IMR-90 (cell line): ENCODE data around the gene PLA2G4B. TPM values are rescaled to one million over a fixed set of nuclear protein-coding genes. Genes with fewer than 3 reads are reported as not detected.

Experiments used
- ATAC-seq: fragments of 200-7000 bp; cut with Tn5 transposase; 2 replicates; pipeline ENCODE4 v1.9.1; 2020; ENCODE audit warnings: low read depth, mild to moderate bottlenecking, moderate library complexity
- BruUV-seq: library from RNA; stranded (reverse); fragments of 400-500 nt; replicated peaks from 2 replicates; lab custom pipeline; 2021; lab: Mats Ljungman, UMichigan
- CTCF ChIA-PET: fragments of 300-600 bp; formaldehyde crosslinking; extraction: SDS; loops from one replicate; lab custom pipeline; 2021; ENCODE audit warnings: antibody characterized with exemption; lab: Yijun Ruan, JAX
- POLR2A ChIA-PET: fragments of 300-600 bp; sonication (Branson Sonifier 250); formaldehyde crosslinking; loops from one replicate; lab custom pipeline; 2022; ENCODE audit warnings: antibody characterized with exemption; ENCODE audit not compliant: unreplicated experiment; lab: Charles Lee
- DNase-seq: peaks from one replicate; pipeline ENCODE4 v3.0.0; 2013
- H2AFZ ChIP-seq: replicated peaks from 2 replicates; pipeline ENCODE3; 2013; ENCODE audit warnings: low read length, mild to moderate bottlenecking; ENCODE audit not compliant: poor library complexity
- H2AK5ac ChIP-seq: 2 replicates; pipeline ENCODE4 v1.6.1; 2013; ENCODE audit warnings: low read depth, low read length, inconsistent platforms
- H2AK9ac ChIP-seq: replicated peaks from 2 replicates; pipeline ENCODE3; 2013; ENCODE audit warnings: mild to moderate bottlenecking, low read depth, low read length, moderate library complexity; ENCODE audit not compliant: poor library complexity
- H2BK120ac ChIP-seq: 2 replicates; pipeline ENCODE4 v1.6.1; 2013; ENCODE audit warnings: low read depth, low read length, inconsistent platforms
- H2BK15ac ChIP-seq: 3 replicates; pipeline ENCODE4 v1.6.1; 2013; ENCODE audit warnings: low read depth, low read length, inconsistent platforms
- H2BK20ac ChIP-seq: 2 replicates; pipeline ENCODE4 v1.6.1; 2013; ENCODE audit warnings: low read depth, mild to moderate bottlenecking, inconsistent platforms, low read length, moderate library complexity
- H2BK5ac ChIP-seq: 2 replicates; pipeline ENCODE4 v1.6.1; 2013; ENCODE audit warnings: mild to moderate bottlenecking, low read depth, low read length, inconsistent platforms; ENCODE audit not compliant: poor library complexity, severe bottlenecking
- H3K14ac ChIP-seq: replicated peaks from 2 replicates; pipeline ENCODE4 v1.6.1; 2013; ENCODE audit warnings: low read depth, low read length, inconsistent platforms
- H3K18ac ChIP-seq: 2 replicates; pipeline ENCODE4 v1.6.1; 2013; ENCODE audit warnings: low read depth, low read length, control low read depth
- H3K23ac ChIP-seq: 2 replicates; pipeline ENCODE4 v1.6.1; 2013; ENCODE audit warnings: low read depth, low read length, inconsistent platforms
- H3K27ac ChIP-seq: 2 replicates; pipeline ENCODE4 v1.5.1; 2013; ENCODE audit warnings: mild to moderate bottlenecking, control low read depth, low read length; ENCODE audit not compliant: insufficient read depth
- H3K27me3 ChIP-seq: 2 replicates; pipeline ENCODE4 v1.6.1; 2013; ENCODE audit warnings: low read length; ENCODE audit not compliant: control insufficient read depth, insufficient read depth
- H3K36me3 ChIP-seq: 2 replicates; pipeline ENCODE4 v1.6.1; 2013; ENCODE audit warnings: low read length, mixed read lengths; ENCODE audit not compliant: control insufficient read depth, insufficient read depth
- H3K4ac ChIP-seq: 2 replicates; pipeline ENCODE4 v1.6.1; 2013; ENCODE audit warnings: low read depth, low read length, inconsistent platforms
- H3K4me1 ChIP-seq: 2 replicates; pipeline ENCODE4 v1.6.1; 2013; ENCODE audit warnings: low read length, mixed read lengths; ENCODE audit not compliant: control insufficient read depth, insufficient read depth
- H3K4me2 ChIP-seq: 2 replicates; pipeline ENCODE4 v1.6.1; 2013; ENCODE audit warnings: low read depth, mild to moderate bottlenecking, control low read depth, low read length, moderate library complexity
- H3K4me3 ChIP-seq: 2 replicates; pipeline ENCODE4 v1.5.1; 2013; ENCODE audit warnings: low read depth, mild to moderate bottlenecking, control low read depth, low read length, moderate library complexity; ENCODE audit not compliant: insufficient read depth
- H3K56ac ChIP-seq: 2 replicates; pipeline ENCODE4 v1.6.1; 2013; ENCODE audit warnings: low read length, inconsistent platforms; ENCODE audit not compliant: insufficient read depth; ENCODE audit errors: extremely low read depth
- H3K79me1 ChIP-seq, 2 experiments: 2 replicates each; pipeline ENCODE4 v1.6.1; 2013; ENCODE audit warnings: low read length in 2 of 2, inconsistent platforms in 1 of 2, low read depth in 1 of 2
- H3K9ac ChIP-seq: 2 replicates; pipeline ENCODE4 v1.6.1; 2013; ENCODE audit warnings: low read depth, low read length, control low read depth
- H3K9me1 ChIP-seq: 2 replicates; pipeline ENCODE4 v1.6.1; 2013; ENCODE audit warnings: low read length, inconsistent platforms; ENCODE audit not compliant: insufficient read depth
- H3K9me3 ChIP-seq: 2 replicates; pipeline ENCODE4 v1.6.1; 2013; ENCODE audit warnings: low read length; ENCODE audit not compliant: control insufficient read depth, insufficient read depth
- H4K20me1 ChIP-seq: 2 replicates; pipeline ENCODE4 v1.6.1; 2013; ENCODE audit warnings: low read length, inconsistent platforms; ENCODE audit not compliant: insufficient read depth
- H4K5ac ChIP-seq: 2 replicates; pipeline ENCODE4 v1.6.1; 2013; ENCODE audit warnings: mild to moderate bottlenecking, low read depth, low read length, control low read depth
- H4K8ac ChIP-seq, 2 experiments: 2 replicates each; pipeline ENCODE4 v1.6.1; 2013; ENCODE audit warnings: low read depth in 2 of 2, low read length in 2 of 2, control low read depth in 1 of 2, inconsistent platforms in 1 of 2
- H4K91ac ChIP-seq: 2 replicates; pipeline ENCODE4 v1.6.1; 2013; ENCODE audit warnings: low read depth, low read length, inconsistent platforms; ENCODE audit not compliant: insufficient read depth
- CEBPB ChIP-seq: IDR thresholded peaks from 2 replicates; pipeline ENCODE4 v1.6.1; 2012; ENCODE audit warnings: low read depth, low read length, improper control_type of control experiment
- CHD1 ChIP-seq: IDR thresholded peaks from 2 replicates; pipeline ENCODE4 v1.6.1; 2012; ENCODE audit warnings: low read depth, low read length, improper control_type of control experiment
- ELK1 ChIP-seq: fragments of 150-350 bp; IDR thresholded peaks from 2 replicates; pipeline ENCODE4 v1.6.1; 2016; ENCODE audit warnings: low read depth, mild to moderate bottlenecking, low read length, moderate library complexity, borderline replicate concordance
- FOS ChIP-seq: fragments of 150-350 bp; IDR thresholded peaks from 2 replicates; pipeline ENCODE4 v1.6.1; 2016; ENCODE audit warnings: low read depth, low read length
- MAFK ChIP-seq: IDR thresholded peaks from 2 replicates; pipeline ENCODE4 v1.6.1; 2012; ENCODE audit warnings: low read depth, low read length, improper control_type of control experiment
- MAZ ChIP-seq: IDR thresholded peaks from 2 replicates; pipeline ENCODE4 v1.6.1; 2012; ENCODE audit warnings: low read depth, mild to moderate bottlenecking, low read length, improper control_type of control experiment, moderate library complexity, borderline replicate concordance
- MXI1 ChIP-seq: IDR thresholded peaks from 2 replicates; pipeline ENCODE4 v1.6.1; 2012; ENCODE audit warnings: low read depth, mild to moderate bottlenecking, low read length, moderate library complexity, borderline replicate concordance
- NFE2L2 ChIP-seq: fragments of 150-350 bp; IDR thresholded peaks from 2 replicates; pipeline ENCODE4 v1.6.1; 2016; ENCODE audit warnings: low read depth, mild to moderate bottlenecking, low read length
- POLR2A ChIP-seq: IDR thresholded peaks from 2 replicates; pipeline ENCODE4 v1.6.1; 2012; ENCODE audit warnings: mild to moderate bottlenecking, low read depth, low read length
- RAD21 ChIP-seq: IDR thresholded peaks from 2 replicates; pipeline ENCODE4 v1.6.1; 2012; ENCODE audit warnings: low read length, improper control_type of control experiment
- RCOR1 ChIP-seq: IDR thresholded peaks from 2 replicates; pipeline ENCODE4 v1.6.1; 2012; ENCODE audit warnings: mild to moderate bottlenecking, low read length, improper control_type of control experiment; ENCODE audit not compliant: insufficient replicate concordance
- RFX5 ChIP-seq: IDR thresholded peaks from 2 replicates; pipeline ENCODE4 v1.8.0; 2012; ENCODE audit warnings: low read depth, mild to moderate bottlenecking, low read length, moderate library complexity
- SMC3 ChIP-seq: fragments of 150-350 bp; IDR thresholded peaks from 2 replicates; pipeline ENCODE4 v1.6.1; 2016; ENCODE audit warnings: low read depth, mild to moderate bottlenecking, antibody characterized with exemption, low read length, moderate library complexity
- USF2 ChIP-seq: fragments of 150-350 bp; IDR thresholded peaks from 2 replicates; pipeline ENCODE4 v1.6.1; 2017; ENCODE audit warnings: mild to moderate bottlenecking, antibody characterized with exemption, low read length, low read depth
- WGBS, 2 experiments: methylation state at CpG; one replicate each; pipeline versions ENCODE4 v1.1.5 to v1.1.7; 2013; ENCODE audit warnings: missing lambda C conversion rate in 2 of 2; ENCODE audit not compliant: insufficient read length in 1 of 2; ENCODE audit errors: extremely low coverage in 2 of 2; 5-methylcytosine and 5-hydroxymethylcytosine counted together
- dilution Hi-C: fragments of 300-500 bp; cut with HindIII; formaldehyde crosslinking; loops from one replicate; pipeline ENCODE4 v1.14.3; 2018; ENCODE audit warnings: low sequenced_read_pairs; ENCODE audit not compliant: unreplicated experiment
- in situ Hi-C: fragments of 300-500 bp; cut with MboI; formaldehyde crosslinking; loops from 3 replicates; pipeline ENCODE4 v1.14.3; 2019; ENCODE audit warnings: low sequenced_read_pairs, inconsistent platforms, mixed read lengths
- intact Hi-C: fragments of 100-400 bp; cut with micrococcal nuclease; formaldehyde crosslinking; loops from 2 replicates; pipeline ENCODE4 v1.10.0; 2022
- polyA plus RNA-seq, 3 experiments: library from polyadenylated mRNA; depleted of rRNA; stranded (reverse); fragments of >200 nt; gene quantifications; 2 replicates each; pipeline ENCODE4 v1.2.3, GENCODE V29; 2012; ENCODE audit warnings: low replicate concordance in 1 of 3
- total RNA-seq: library from RNA; depleted of rRNA; stranded (reverse); fragments of >200 nt; gene quantifications from 2 replicates; pipeline ENCODE4 v1.2.3, GENCODE V29; 2012

The PLA2G4B gene
- total and polyA plus RNA-seq, 2 of the 4 experiments (the other 2 are of a cell fraction) = 0.18 to 3.1 TPM

GRCh38 chr15:41809526-41810220 is 29.0 kb upstream of the PLA2G4B start:
- dilution Hi-C loops = no loop called here
- peak overlapping the region; percentile 35; the same call in 1 of the 2 replicates for H2BK120ac ChIP-seq
- no peak overlapping the region for H2BK5ac ChIP-seq
- no peak for DNase-seq
- CTCF ChIA-PET = interaction anchor here (0.9 to 4.5 kb wide), 4 partner anchors 7 to 36 kb away, joined by 3 to 54 read pairs (median 4); partner anchors contain the start of gene MAPKBP1
- H2AK5ac ChIP-seq = no peak overlapping the region
- intact Hi-C loops = loop anchor here (5.0 to 10.0 kb wide), 2 partner anchors 112 to 345 kb away; no protein-coding TSS in a partner anchor
- no peak overlapping the region for H3K56ac ChIP-seq
- 77% methylated on average over 4 of the region's 12 CpGs; no CpG with 5 or more reads in 1 of the 2 experiments for WGBS, 2 experiments
- ATAC-seq = no peak
- H3K4me1 ChIP-seq = peaks cover 3% of the 10 kb centered on the region
- no peaks in the 10 kb centered on the region for H3K27me3 ChIP-seq
- no peak overlapping the region for H3K4me2 ChIP-seq
- H3K18ac ChIP-seq = no peak overlapping the region
- no peak overlapping the region for H2BK20ac ChIP-seq
- peak overlapping the region; percentile 80 for H2AK9ac ChIP-seq
- H4K20me1 ChIP-seq = peaks cover 13% of the 10 kb centered on the region; the same call in 1 of the 2 replicates
- POLR2A ChIA-PET = no interaction called here
- no peak overlapping the region for H4K5ac ChIP-seq
- no peaks in the 10 kb centered on the region for H3K9me3 ChIP-seq
- peaks cover 16% of the 10 kb centered on the region; the same call in 1 of the 2 replicates for H3K9me1 ChIP-seq
- 0 out of 2 replicates have a peak overlapping the region, but pooled peaks have one; percentile 41 for H3K14ac ChIP-seq
- H4K91ac ChIP-seq = no peak overlapping the region; the same call in 1 of the 2 replicates
- H4K8ac ChIP-seq = no peak overlapping the region
- H3K27ac ChIP-seq = no peak overlapping the region
- peaks cover 15% of the 10 kb centered on the region; the same call in 1 of the 2 replicates for H3K36me3 ChIP-seq
- H3K9ac ChIP-seq = no peak overlapping the region
- in situ Hi-C loops = loop anchor here (5.0 kb wide), 1 partner anchor 37 kb away; the partner anchor contains the start of gene MAPKBP1
- H3K23ac ChIP-seq = peak overlapping the region; percentile 51; the same call in 1 of the 2 replicates
- H2BK15ac ChIP-seq = no peak overlapping the region
- H3K79me1 ChIP-seq = peaks cover 19 to 58% of the 10 kb centered on the region in 2 experiments; a peak in 3 of 4 replicates
- peak overlapping the region; percentile 50 for H3K4ac ChIP-seq
- no peak overlapping the region for H3K4me3 ChIP-seq
- H2AFZ ChIP-seq = no peak overlapping the region
- BruUV-seq = no TSS peak
- TF ChIP-seq SMC3 = no peak
- TF ChIP-seq FOS = no peak
- TF ChIP-seq CHD1 = no peak
- TF ChIP-seq USF2 = no peak
- TF ChIP-seq CEBPB = no peak
- no peak for TF ChIP-seq MAFK
- TF ChIP-seq RFX5 = no peak
- TF ChIP-seq NFE2L2 = no peak
- no peak for TF ChIP-seq MAZ
- TF ChIP-seq MXI1 = no peak
- TF ChIP-seq POLR2A = no peak
- TF ChIP-seq ELK1 = no peak
- no peak for TF ChIP-seq RCOR1
- TF ChIP-seq RAD21 = no peak
